GM19193 (cell line): Measurements from ENCODE around the gene EIF6.

Experiments
- POLR2A ChIP-seq: IDR thresholded peaks from 4 replicates; pipeline ENCODE4 v1.6.1; 2011; ENCODE audit not compliant: insufficient read depth, insufficient read length; ENCODE audit errors: extremely low read depth

The EIF6 gene

GRCh38 chr20:35291654-35292503 is 7.3 kb upstream of the EIF6 start, which contains the start of gene FAM83C:
FAM83C (minus strand) TSS chr20:35292425; CDS start chr20:35292304, 121 bp downstream.
- no peak for TF ChIP-seq POLR2A

DNA sequence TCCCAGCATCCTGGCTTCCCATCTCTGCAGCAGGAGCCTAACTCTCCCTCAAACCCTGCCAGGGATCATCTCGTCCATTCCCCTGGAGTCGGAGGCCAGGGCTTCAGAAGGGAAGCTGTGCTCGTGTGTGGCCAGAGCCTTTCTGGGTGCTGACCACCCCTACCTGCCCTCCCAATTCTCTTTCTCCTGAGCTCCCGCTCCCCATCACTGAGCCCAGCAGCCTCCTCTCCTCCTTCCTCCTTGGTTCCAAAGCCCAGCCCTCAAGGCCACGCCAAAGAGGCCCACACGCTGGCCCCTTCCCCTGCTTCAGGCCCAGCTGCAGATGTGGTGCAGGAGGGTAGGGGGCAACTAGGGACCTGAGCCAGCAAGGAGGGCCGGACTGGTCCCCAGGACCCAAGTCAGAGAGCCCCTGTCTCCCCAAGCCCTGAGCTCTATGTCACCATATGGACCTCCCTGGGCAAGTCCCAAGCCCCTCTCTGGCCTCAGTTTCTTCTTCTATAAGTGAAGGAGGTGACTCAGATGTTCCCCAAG is 6.4 kb upstream of the EIF6 start:
- TF ChIP-seq POLR2A = no peak

- TF ChIP-seq POLR2A = no peak
Observed at GRCh38 chr20:35290186-35290886, 5.8 kb upstream of the EIF6 start.

- TF ChIP-seq POLR2A = no peak
Observed at GRCh38 chr20:35288325-35289060, 3.9 kb upstream of the EIF6 start.

GRCh38 chr20:35287509-35288324 is 3.1 kb upstream of the EIF6 start:
- no peak for TF ChIP-seq POLR2A

GRCh38 chr20:35286899-35287508 is 2.4 kb upstream of the EIF6 start:
- TF ChIP-seq POLR2A = no peak

DNA sequence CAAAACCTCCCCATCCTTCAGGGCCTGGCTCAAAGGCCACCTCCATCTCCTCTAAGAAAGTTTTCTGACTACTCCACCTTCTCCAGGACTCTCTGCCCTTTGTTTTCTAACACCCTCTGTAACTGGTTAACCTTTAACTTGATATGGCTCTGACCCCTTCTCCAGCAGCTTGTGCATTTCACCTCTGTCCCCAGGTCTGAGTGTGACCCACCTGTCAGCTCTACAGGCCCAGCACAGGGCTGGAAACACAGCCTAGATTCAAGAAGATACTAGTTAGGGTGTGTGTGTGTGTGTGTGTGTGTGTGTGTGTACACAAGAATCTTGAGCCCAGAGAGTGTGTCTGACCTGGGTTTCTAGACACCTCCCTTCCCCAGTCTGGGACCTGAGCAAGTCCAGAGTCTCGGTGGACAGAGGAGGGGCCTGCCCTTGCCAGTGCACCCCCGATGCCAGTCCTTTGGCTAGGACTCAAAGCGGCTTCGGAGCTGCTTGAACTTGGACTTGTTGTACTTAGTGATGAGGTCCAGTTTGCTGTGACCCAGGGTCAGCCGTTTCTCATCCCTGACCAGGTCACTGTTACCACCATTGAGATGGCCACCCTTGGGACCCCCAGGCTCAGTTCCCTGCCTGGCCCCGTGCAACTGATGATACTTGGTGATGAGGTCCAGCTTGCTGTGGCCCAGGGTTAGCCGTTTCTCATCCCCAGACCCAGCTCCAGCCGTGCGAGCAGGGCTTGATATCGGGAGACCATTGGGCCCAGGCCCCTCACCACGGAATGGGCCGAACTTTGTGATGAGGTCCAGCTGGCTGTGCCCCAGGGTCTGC is 1.7 kb upstream of the EIF6 start:
- no peak for TF ChIP-seq POLR2A

- TF ChIP-seq POLR2A = no peak
Observed at GRCh38 chr20:35285806-35286076, 1.2 kb upstream of the EIF6 start.

DNA sequence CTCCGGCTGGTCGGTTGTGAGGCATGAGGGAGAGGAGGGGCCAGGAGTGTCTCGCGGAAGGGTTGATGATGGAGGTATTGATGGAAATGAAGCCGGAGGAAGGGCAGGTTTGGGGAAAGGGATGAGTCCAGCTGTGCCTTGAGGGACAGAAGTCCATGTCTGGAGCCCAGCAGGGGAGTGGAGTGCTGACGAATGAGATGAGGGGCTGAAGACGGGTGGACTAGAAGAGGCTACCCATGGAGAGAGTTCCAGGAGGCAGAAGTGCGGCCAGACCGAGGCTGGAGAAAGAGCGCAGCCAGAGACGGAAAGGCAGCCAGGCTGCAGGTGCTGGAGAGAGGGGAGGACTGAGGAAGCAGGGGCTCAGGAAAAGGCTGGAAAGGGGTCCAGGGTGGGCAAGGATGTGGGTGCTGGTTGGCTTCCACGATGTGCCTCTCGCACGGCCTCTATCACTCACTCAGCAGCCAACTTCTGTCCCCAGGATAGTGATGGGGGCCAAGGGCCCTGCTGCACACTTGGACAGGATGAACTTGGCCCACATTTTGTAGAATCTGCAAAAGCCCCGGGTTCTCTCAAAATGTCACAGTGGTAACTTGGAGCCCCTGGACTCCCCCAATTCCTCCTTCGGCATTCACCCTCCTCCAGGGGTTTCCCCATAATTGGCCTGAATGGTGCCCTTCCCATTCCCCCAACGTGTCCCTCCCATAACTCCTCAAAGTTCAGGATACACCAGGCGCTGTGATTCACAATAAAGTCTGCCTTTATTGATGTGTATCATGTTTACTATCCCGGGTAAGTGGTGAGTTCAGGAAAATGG is 627 bp upstream of the EIF6 start:
- TF ChIP-seq POLR2A = no peak

DNA sequence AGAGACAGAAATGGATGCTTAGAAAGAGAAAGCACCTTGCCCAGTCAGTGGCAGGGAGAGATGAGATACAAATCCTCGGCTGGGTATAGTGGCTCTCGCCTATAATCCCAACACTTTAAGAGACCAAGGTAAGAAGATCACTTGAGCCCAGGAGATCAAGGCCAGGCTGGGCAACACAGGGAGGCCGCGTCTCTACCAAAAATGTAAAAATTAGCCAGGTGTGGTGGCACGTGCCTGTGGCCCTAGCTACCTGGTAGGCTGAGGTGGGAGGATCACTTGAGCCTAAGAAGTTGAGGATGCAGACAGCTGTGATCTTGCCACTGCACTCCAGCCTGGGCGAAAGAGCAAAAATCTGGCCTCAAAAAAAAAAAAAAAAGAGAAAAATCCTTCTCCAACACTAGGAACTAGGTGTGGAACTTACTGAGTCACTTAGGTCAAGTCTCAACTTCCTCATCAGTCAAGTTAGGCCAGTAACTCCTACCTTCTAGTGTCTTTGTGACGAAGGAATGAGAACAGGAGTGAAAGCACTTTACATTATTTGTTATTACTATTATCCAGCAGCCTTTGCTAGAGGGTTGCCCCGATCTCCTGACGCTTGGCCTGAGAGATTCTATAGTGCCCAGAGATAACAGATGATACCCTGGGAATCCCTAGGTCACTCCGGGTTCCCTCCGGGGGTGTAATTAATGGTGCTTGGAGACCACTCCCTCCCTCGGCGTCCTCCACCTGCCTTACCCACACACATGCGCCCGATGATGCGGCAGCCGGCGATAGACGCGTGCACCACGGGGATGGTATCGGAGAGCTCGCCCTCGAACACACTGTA is 918 bp downstream of the EIF6 start:
- no peak for TF ChIP-seq POLR2A

DNA sequence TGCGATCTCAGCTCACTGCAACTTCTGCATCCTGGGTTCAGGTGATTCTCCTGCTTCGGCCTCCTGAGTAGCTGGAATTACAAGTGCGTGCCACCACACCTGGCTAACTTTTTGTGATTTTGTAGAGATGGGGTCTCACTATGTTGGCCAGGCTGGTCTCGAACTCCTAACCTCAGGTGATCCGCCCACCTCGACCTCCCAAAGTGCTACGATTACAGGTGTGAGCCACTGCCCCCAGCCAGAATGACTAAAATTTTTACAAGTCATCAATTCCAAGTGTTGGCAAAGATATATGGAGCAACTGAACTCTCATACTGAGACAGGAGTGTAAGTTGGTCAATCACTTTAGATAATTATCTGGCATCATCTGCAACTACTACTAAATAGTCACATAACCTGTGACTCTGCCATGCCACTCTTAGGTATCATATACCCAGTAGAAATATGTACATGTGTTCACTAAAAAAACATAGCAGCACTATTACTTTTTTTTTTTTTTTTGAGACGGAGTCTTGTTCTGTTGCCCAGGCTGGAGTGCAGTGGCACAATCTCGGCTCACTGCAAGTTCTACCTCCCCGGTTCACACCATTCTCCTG is 3.0 kb downstream of the EIF6 start:
- no peak for TF ChIP-seq POLR2A

DNA sequence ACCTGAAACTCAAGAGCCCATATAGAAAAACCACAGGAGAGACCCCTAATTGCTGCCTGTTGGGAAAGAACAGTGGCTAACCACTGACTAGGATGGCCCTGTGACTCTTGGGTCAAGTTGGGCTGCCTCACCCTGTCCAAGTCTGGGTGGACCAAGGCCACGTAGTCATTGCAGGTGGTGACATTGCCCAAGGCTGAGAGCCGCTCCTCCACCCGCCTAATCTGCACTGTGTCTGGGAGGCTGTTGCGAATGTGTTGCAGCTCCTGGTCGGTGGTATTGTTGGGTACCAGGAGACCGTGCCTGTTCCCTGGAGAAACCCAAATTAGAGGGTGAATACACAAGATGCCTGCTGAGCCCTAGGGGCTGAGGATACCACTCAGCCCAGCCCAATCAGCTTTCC is 4.0 kb downstream of the EIF6 start:
- no peak for TF ChIP-seq POLR2A
